Right kidney (tissue), 1 donor: ENCODE data around the gene MYO3A.
"Not testable (repeated sequence)": the region's sequence is repeated elsewhere in the genome, so short reads cannot be mapped to it uniquely, and the experiment has no call there.

Source experiments
- DNase-seq: peaks from one replicate; pipeline ENCODE4 v3.0.0-alpha.2; 2016

Gene MYO3A

DNA sequence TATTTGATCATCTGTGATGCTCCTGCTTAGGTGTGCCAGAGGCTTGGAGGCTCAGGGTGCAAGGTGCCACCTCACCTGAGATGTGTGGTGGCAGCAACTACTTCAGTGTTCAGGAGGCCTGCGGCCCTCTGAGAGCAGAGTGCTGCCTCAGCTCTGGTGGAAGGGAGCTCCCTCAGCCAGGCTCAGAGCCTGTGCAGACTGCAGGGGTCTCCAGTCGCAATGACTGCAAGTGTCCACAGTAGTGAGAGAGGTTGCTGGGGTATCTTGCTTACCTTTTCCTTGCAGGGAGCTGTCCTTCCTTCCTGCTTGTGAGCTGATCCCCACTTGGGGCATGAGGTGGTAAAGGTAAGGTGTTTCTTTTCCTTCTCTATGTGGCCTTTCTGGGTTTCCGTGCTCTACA is 151.5 kb downstream of the MYO3A start:
- DNase-seq, result no peak

DNA sequence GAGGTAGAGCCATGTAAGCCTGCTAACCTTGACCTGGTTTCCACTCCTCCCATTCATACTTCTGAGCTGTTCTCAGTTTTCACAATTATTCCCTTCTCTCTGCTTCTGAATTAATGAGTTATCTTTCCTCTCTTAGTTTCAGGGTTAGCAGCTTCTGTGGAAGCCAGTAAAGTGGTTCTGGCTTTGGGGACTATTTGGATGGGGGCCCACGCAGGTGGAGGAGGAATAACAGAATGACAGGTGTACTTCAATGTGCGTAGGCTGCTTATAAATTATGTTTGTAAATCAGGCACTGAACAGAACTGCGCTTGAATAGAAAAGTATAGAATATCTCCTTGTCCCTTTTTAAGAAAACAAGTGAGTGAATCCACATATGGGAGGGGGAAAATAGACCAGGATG is 153.6 kb downstream of the MYO3A start:
- DNase-seq, result no peak

DNA sequence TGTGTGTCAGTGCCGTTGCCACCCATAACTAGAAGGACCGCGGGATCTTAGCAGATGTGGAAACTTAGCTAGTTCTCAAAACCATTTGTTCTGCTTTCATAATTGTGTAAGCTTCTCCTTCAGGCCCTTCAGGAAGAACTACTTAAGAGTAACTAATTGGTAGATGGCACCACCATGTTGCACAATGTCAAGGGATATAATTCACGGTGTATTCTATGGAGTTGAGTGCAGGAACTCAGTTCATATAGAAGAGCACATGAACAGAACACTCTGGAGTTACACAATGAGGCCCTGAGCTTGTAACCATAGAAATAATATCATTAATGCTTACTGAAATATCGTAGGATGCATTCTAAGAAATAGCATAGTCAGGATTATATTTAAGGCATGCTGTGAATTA is 156.0 kb downstream of the MYO3A start:
- no peak for DNase-seq

DNA sequence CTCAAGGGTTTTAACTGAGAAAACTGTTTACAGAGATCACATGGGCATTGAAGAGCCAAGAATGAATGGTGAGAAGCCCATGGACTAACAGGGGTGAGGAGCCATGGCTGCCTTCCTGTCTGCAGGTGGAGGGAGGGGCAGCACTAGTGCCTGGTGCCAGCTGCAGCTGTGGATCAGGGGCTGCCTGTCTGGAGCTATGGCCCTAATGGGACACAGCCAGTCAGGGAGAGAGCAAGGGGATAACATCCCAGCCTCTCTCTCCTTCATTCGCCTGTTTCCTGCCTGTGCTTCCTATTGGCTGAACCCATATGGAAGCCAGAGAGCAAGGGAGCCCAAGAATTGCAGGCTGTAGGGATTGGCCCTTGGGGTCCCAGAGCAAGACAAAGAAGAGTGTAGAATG is 156.7 kb downstream of the MYO3A start:
- DNase-seq, result no peak

DNA sequence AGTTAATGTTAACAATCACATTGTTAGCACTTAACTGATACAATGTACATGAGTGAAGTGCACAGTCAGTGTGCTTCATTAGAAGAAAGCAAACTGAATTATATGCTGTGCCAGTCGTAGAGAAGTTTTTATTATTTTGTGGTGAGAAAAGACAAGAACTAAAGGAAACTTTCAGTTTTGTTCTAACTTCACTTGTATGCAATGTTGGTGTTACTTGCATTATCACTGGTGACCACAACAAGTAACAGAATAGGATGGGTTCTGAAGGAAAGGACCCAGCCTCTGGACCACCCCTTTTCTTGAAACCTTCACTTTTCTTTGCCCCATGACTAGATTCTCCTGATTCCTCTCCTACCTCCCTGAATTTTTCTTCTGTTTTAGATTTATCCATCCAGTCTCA is 159.2 kb downstream of the MYO3A start:
- no peak for DNase-seq

DNA sequence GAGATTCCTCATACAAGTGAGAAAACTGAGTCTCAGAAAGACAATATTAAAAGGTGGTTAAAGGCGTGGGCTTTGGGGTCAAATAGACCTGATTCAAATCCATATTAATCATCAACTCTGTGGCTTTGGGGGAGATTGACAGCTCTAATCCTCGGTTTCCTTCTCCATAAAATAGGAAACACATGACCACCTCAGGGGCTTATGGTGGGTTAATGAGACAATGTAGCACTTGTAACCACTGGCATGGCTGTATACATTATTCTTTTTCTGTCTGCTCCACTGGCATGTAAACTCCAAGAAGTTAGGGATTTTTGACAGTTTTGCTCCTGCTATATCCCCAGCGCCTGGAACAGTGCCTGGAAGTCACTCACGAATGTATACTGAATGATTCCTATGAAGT is 161.8 kb downstream of the MYO3A start:
- DNase-seq, result no peak

DNA sequence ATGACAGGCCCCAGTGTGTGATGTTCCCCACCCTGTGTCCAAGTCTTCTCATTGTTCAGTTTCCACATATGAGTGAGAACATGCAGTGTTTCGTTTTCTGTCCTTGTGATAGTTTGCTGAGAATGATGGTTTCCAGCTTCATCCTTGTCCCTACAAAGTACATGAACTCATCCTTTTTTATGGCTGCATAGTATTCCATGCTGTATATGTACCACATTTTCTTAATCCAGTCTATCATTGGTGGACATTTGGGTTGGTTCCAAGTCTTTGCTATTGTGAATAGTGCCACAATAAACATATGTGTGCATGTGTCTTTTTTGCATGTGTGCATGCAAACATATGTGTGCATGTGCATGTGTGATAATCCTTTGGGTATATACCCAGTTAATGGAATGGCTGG is 163.5 kb downstream of the MYO3A start:
- not testable (repeated sequence) for DNase-seq

DNA sequence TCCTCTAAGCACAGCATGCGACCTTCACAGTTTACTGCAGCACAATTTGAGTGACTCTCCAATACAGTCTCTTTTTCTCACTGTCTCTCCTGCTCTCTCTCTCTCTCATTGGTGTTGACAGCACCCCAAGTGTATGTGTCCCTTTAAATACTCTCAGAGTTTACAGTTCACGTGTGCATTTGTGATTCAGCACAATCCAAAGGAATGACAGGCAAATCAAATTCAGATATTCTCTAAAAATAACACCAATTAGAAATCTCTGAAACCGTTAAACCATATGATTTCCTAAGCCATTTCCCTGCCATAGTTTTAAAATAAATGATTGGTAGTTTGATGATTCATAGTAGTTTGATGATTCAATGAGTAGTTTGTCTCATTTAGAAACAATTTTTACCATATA is 178.5 kb downstream of the MYO3A start:
- DNase-seq, result no peak

DNA sequence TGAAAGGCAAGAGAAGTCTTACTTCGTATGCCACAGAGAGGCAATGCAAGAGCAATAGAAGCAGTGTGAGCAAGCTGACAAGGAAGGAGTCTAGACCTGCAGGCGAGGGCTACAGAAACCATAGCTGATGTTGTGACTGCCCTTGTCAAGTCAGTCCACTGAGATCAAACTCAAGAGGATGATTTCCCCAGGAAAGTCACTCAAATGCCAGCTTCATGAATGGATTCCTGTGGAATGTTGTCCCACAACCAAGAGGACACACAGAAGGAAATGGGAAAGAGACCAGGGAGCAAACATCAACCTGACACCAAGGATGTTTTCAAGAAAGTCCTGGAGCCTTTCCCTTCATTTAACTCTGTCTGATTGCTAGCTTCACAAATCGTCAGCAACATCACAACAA is 204.6 kb downstream of the MYO3A start:
- DNase-seq, result no peak

DNA sequence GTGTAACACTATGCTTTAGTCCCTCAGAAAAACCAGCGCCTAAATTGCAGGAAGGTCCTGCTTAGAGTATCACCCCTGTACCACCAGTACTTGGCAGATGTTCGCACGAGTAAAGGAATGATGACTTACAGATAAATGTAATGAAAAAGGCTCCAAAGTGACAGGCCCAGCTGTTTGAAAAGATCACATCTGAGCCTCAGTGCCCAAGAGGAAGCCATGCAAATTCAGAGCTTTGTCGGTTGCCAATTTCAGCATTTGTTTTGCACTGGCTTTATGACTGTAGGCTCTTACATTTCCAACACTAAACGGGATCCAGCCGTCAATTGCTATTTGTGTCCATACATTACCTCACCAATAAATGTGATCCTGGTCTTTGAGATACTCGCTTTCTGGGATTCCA is 222.0 kb downstream of the MYO3A start:
- DNase-seq, result no peak

DNA sequence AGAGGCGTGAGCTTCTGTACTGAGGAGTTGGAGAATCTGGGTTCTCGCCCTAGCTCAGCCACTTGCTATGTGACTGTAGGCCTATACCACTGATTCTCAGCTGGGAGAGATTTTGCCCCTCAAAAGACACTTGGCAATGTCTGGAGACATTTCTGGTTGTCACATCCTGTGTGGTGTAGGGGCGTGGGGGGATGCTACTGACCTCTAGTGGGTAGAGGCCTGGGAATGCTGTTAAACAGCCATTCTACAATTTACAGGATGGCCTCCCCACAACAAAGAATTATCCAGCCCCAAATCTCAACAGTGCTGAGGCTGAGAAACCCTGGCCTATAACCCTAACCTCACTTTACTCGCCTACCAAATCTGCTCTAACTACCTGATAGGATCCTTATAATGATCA is 223.7 kb downstream of the MYO3A start:
- no peak for DNase-seq

DNA sequence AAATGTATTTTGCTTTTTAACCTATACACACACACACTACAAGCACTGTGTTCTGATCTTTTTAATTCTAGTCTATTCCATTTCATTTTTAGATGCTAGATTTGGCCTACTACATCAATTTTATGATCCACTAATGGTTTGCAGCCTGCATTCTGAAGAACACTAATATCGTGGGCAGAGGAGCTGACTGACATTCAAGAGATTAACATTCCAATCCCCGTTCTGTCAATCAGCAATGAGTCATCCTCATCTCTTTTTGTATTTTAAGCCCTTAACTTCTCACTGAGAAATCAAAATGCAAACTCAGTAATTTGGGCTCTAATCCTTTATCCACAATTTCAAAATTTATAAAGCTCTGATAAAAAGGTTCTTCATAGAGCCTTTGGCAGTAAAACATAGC is 235.4 kb downstream of the MYO3A start:
- no peak for DNase-seq

DNA sequence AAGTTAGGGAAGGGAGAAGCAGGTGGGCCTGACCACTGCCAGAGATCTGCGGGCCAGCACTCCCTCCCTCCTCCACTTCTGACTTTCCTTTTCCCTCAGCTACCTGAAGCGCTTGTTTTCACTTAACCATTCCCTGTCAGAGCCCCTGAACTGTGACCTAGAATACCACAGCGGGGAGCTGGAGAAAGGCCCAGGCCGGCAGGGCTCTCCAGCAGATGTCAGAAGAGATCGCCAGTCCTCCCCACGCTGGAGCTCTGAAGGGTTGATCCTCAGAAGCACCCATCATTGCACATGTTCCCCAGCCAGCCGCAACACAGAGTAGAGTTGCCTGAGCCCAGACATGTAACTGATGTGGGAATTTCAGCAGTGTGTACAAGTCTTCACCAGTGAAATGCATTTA is 238.1 kb downstream of the MYO3A start:
- no peak for DNase-seq

DNA sequence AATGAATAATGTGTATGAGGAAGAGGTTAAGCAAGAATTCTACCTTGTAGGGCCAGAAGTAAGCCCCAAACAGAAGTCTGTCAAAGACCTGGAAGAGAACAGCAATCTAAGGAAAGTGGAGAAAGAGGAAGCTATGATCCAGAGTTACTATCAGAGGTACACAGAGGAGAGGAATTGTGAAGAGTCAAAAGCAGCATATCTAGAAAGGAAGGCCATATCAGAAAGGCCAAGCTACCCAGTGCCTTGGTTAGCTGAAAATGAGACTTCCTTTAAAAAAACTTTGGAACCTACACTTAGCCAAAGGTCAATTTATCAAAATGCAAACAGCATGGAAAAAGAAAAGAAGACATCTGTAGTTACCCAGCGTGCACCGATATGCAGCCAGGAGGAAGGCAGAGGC is 239.8 kb downstream of the MYO3A start:
- no peak for DNase-seq

DNA sequence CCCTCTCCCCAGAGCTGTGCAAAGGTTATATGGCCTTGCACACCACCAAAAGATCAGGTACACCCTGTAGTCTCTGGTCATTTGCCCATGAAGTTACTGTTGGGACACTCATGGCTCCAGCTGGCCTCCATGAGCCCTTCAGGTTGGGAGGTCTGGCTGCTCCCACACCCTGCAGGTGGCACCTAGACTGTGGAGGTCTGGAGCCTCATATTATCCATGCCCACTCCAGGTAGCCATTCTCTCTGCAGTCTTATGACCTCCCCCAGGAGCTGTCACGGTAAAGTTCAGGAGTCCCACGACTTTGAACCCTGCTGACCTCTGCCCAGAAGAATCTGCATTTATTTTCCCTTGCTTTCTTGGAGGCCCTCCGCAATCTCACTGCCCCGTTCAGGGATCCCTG is 243.3 kb downstream of the MYO3A start:
- no peak for DNase-seq

DNA sequence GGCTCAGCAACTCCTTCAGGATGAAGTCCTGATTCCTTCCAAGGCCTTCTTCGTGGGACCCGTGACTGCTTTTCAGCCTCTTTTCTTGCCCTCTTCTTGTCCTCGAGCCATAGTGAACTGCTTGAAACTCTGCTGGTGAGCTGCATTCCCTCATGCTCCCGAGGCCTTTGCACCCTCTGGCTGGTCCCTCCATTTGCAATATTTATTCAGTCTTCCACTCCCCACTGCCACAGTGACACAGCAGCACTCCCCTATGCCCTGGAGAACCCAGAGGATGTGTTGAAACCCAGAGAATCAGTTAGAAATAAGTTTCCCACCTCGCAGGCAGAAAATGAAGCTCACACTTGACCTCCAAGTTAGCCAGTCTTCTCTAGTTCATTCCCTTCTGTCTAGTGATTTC is 260.2 kb downstream of the MYO3A start:
- no peak for DNase-seq

DNA sequence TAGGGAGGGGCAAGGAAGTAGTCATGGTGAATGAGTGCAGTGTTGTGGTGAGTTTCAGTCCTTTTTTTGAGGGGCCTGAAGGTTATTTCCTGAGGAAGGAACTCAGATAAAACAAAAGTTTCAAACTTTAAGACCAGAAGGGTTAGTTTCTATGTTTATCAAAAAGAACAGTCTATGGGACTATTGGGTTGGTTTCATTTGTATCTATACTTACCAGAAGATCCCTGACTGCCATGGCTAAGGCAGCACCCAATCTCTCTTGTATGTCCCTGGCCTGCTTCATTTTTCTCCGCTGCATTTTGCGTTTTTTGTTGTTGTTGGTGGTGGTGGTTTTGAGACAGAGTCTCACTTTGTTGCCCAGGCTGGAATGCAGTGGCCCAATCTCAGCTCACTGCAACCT is 263.2 kb downstream of the MYO3A start:
- DNase-seq, result no peak

DNA sequence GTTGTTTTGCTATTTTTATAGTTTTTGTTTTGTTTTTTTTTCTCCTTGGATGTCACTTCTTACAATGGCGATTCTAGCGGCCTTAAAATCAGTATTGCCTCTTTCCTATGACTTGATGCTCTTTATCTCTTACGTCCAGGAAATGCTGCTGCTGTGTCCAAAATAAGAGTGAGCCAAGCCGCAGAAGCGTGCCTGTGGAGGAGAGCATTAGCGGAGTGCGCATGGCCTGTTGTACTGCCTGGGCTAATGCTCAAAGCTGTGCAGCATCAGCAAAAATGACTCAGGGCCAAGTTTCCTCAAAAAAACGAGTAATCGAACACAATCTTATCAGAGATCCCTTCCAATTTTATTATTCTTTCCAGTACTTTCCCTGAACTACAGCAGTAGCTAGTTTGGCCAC is 264.1 kb downstream of the MYO3A start:
- DNase-seq, result no peak

DNA sequence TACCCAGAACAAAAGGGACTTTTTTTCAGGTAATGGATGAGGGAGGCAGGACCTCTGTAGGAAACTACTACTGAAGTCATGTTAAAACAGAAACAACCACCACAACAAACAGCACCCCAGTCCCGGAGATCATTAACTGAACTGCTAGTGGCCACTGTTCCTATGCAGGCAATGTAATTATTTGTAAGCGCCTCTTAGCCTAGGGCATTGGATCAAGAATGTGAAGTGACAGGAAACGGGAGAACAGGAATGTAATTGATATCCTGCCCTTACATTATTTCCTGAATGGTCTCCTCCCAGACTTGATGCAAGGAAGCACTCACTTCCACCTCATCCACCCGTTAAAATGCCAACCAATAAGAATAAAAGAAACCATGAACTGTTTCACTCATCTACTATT is 265.8 kb downstream of the MYO3A start:
- no peak for DNase-seq

DNA sequence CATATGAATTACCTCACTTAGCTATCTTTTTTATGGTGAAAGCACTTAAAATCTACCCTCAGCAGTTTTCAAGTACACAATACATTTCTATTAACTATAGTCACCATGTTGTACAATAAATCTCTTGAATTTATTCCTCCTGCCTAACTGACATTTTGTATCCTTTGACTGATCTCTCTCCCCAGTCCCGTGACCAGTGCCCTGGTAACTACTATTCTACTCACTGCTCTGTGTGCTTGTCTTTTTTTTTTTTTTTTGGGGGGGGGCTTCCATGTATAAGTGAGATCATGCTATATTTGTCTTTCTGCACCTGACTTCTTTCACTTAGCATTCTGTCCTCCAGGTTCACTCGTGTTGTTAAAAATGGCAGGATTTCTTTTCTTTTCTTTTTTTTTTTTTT is 271.2 kb downstream of the MYO3A start:
- no peak for DNase-seq

DNA sequence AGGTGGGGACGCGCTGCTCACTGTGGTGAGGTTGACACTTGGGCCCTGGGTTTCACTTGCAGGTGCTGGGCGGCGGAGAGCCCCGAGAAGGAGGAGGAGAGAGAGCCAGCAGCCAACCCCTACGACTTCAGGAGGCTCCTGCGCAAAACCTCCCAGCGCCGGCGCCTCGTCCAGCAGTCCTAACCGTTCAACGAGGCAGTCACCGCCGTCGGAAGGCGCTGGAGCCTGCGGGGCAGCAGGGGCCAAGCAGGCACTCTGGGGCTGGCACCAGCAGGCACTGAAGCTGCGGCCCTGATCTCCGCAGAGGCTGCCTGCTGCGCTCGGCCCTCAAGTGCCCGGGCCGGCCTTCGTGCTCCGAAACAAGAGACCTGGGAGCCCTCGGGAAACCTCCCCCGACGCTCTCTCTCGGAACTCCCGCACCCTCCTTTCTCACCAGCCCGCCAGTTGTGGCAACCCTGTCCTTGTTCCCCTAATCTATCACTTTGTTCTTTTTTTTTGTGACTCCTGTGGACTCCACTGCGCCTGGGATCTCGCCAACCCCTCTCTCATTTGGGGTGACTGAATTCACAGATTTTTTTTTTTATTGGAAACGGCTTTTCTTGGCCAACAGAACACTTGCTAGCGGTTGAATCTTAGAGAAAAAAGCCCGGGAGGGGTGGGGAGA is 277.9 kb downstream of the MYO3A start:
- DNase-seq, result peak; percentile 51

DNA sequence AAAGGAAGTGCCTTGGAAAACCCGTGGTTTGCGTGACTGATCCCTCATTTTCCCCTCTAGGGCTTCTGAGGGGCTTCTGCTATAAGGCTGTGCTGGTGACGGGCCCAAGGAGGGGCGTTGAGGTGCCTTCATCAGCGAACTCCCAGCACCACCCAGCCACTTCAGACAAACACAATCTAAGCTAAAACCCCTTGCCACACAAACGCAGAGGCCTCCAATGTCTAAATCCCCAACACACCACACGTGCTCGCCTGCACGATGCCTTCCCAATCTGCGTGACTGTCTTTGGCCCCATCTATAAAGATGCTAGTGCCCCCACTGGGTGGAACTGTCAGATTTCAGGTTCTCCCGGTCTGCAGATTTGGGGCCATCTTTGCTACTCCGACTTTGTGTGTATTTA is 278.5 kb downstream of the MYO3A start:
- DNase-seq, result no peak

DNA sequence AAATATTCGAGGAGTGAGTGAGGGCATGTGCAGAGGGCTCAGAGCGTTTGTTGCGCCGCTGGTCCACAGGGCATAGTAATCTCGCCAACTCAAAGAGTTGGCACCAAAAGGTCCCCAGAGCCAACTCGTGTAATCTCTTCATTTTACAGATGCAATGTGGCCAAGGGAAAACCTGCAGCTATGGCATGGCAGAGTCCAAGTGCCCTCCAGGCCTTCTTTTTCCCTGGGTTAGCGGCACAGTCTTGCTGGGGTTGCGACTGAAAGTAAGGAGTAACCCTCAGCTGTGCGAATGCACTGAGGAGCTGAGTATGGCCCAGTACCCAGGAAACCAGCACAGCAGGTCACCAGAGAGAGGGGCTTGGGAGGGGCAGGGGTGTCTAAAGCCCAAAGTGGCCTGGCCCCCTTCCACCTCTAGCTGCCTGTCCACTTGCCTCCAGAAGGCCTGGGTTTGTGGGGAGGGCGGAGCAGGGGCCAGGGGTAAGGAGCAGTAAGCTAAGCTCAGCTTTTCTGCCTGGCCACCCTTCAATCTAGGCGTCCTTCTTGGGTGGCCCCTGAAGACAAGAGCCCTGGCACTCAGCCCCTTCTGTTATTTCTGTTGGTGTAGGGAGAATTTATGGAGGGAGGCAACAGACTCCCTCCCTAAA is 279.2 kb downstream of the MYO3A start:
- no peak for DNase-seq

DNA sequence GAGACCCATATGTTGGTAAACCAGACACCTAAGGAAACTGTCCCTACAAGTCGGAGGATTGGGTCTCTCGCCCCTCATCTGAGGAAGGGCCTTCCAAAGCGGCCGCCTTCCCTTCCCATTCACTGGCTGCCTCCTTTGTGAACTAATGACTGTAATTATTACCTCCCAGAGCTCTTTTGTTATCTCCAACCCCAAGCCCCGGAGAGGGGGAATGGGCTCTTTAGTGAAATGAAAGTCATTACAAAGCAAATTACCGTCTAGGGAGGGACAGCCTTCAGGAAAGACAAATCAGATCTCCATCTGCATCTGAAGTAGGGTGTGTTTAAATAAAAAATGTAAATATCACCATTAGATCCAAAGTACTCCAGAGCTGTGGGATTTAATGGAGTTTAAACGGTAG is 280.0 kb downstream of the MYO3A start:
- DNase-seq, result peak; percentile 6
